CD4-positive, alpha-beta T cell (primary cell): Measurements from ENCODE around the gene CPVL. TPM values are rescaled to one million over a fixed set of nuclear protein-coding genes. Genes with fewer than 3 reads are reported as not detected.

Source experiments
- ATAC-seq: fragments of 200-7000 bp; cut with Tn5 transposase; one replicate; pipeline ENCODE4 v1.10.0; 2022; ENCODE audit warnings: mild to moderate bottlenecking; ENCODE audit not compliant: poor library complexity
- CTCF ChIA-PET: fragments of 350-600 bp; sonication (Branson Sonifier 250); formaldehyde crosslinking; loops from one replicate; lab custom pipeline; 2021; ENCODE audit warnings: antibody characterized with exemption, inconsistent platforms; lab: Charles Lee
- POLR2A ChIA-PET: fragments of 350-600 bp; sonication (Branson Sonifier 250); formaldehyde crosslinking; loops from one replicate; lab custom pipeline; 2021; ENCODE audit warnings: antibody characterized with exemption, inconsistent platforms; lab: Charles Lee
- DNase-seq, 14 experiments: peaks; one replicate each; pipeline ENCODE4 v3.0.0-alpha.2; 2013 to 2020; ENCODE audit warnings: mixed read lengths in 2 of 14
- H3K27ac ChIP-seq, 2 donors: one replicate each; pipeline versions ENCODE4 v1.5.1 to v1.7.0; 2013; ENCODE audit warnings: low read length in 2 of 2, low read depth in 1 of 2, mild to moderate bottlenecking in 1 of 2
- H3K27me3 ChIP-seq, 2 experiments: 1 replicate in 1 of 2; 2 replicates in 1 of 2; pipeline versions ENCODE4 v1.6.1 to v1.7.0; 2013; ENCODE audit warnings: low read length in 2 of 2, control low read depth in 1 of 2, mild to moderate bottlenecking in 1 of 2, moderate library complexity in 1 of 2; ENCODE audit not compliant: insufficient read depth in 2 of 2, control insufficient read depth in 1 of 2
- H3K36me3 ChIP-seq: one replicate; pipeline ENCODE4 v1.6.1; 2013; ENCODE audit warnings: low read length, control low read depth; ENCODE audit not compliant: insufficient read depth
- H3K4me1 ChIP-seq: one replicate; pipeline ENCODE4 v1.6.1; 2013; ENCODE audit warnings: low read length, control low read depth; ENCODE audit not compliant: insufficient read depth
- H3K4me3 ChIP-seq: one replicate; pipeline ENCODE4 v1.5.1; 2013; ENCODE audit warnings: mild to moderate bottlenecking, low read length, moderate library complexity
- H3K9me3 ChIP-seq, 2 experiments: 1 replicate in 1 of 2; 2 replicates in 1 of 2; pipeline versions ENCODE4 v1.6.1 to v1.7.0; 2013; ENCODE audit warnings: low read length in 2 of 2, mild to moderate bottlenecking in 2 of 2, control low read depth in 1 of 2, moderate library complexity in 1 of 2; ENCODE audit not compliant: control insufficient read depth in 1 of 2, insufficient read depth in 1 of 2
- H3K27ac Mint-ChIP-seq: one replicate; pipeline ENCODE4 v1.8.0; 2020; ENCODE audit warnings: mixed read lengths
- H3K27me3 Mint-ChIP-seq: one replicate; pipeline ENCODE4 v1.8.0; 2021; ENCODE audit warnings: mixed read lengths
- H3K36me3 Mint-ChIP-seq: one replicate; pipeline ENCODE4 v1.8.0; 2021; ENCODE audit warnings: low read depth, mixed read lengths
- H3K4me1 Mint-ChIP-seq: one replicate; pipeline ENCODE4 v1.8.0; 2021; ENCODE audit warnings: low read depth, mixed read lengths
- H3K4me3 Mint-ChIP-seq: one replicate; pipeline ENCODE4 v1.8.0; 2020; ENCODE audit warnings: mild to moderate bottlenecking, mixed read lengths
- H3K9me3 Mint-ChIP-seq: one replicate; pipeline ENCODE4 v1.8.0; 2020; ENCODE audit warnings: mixed read lengths
- CTCF ChIP-seq: fragments of 200-600 bp; IDR thresholded peaks from one replicate; pipeline ENCODE4 v1.8.0; 2022; ENCODE audit warnings: antibody characterized with exemption, mild to moderate bottlenecking
- intact Hi-C, 2 experiments: fragments of 100-400 bp; cut with DNase I in 1 of 2; cut with micrococcal nuclease in 1 of 2; formaldehyde crosslinking; loops; one replicate each; pipeline versions ENCODE4 v1.15.1 to v1.9.0; 2023 to 2025; cut with DNase I, micrococcal nuclease
- total RNA-seq, 174 experiments: library from RNA in 2 of 174; stranded (reverse) in 2 of 174; gene quantifications; one replicate each; pipeline ENCODE4 v1.2.3 and lab custom pipeline; 2021 to 2026

CPVL gene
- total RNA-seq, 2 experiments from 2014 or later, result 3.8 to 4.5 TPM

DNA sequence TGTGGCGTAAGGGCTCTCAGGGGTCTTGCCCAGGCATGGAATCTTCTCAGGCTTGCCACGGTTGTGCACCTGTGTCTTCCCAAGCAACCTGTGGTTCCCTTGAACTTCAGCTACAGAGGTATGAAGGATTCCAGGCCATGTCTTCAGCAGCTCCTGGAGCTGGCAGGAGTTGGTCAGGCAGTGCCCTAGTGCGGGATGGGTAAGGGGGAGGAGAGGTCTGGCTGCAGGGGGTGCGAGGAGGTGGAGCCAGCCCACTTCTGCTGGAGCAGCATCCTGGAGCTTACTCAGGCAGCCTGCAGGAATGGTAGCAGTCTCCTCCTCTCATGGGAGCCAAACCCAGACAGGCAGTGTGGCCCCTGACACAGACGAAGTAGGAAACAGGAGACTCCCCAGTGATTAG, 184.4 kb downstream of the CPVL start:
- no peak for DNase-seq
- Histone ChIP-seq H3K9me3 (peaks cover 0 to 7% of the 10 kb centered on the region in 2 experiments), H3K27me3 (peaks cover 14 to 32% of the 10 kb centered on the region in 2 experiments), H3K4me3 (no peak overlapping the region), H3K36me3 (no peaks in the 10 kb centered on the region), H3K27ac (no peak overlapping the region), H3K4me1 (peaks cover 10% of the 10 kb centered on the region)
- ChIA-PET CTCF (interaction anchor here (1.0 to 1.7 kb wide), 2 partner anchors 40 to 56 kb away, joined by 3 to 4 read pairs; no protein-coding TSS in a partner anchor), POLR2A (no interaction called here)
- Mint-ChIP-seq H3K36me3 (no peaks in the 10 kb centered on the region), H3K27me3 (peaks cover 45% of the 10 kb centered on the region), H3K4me3 (no peak overlapping the region), H3K27ac (no peak overlapping the region), H3K9me3 (no peaks in the 10 kb centered on the region), H3K4me1 (peaks cover 8% of the 10 kb centered on the region)
- no peak for ATAC-seq
- intact Hi-C loops, result no loop called here
- TF ChIP-seq CTCF, result no peak

DNA sequence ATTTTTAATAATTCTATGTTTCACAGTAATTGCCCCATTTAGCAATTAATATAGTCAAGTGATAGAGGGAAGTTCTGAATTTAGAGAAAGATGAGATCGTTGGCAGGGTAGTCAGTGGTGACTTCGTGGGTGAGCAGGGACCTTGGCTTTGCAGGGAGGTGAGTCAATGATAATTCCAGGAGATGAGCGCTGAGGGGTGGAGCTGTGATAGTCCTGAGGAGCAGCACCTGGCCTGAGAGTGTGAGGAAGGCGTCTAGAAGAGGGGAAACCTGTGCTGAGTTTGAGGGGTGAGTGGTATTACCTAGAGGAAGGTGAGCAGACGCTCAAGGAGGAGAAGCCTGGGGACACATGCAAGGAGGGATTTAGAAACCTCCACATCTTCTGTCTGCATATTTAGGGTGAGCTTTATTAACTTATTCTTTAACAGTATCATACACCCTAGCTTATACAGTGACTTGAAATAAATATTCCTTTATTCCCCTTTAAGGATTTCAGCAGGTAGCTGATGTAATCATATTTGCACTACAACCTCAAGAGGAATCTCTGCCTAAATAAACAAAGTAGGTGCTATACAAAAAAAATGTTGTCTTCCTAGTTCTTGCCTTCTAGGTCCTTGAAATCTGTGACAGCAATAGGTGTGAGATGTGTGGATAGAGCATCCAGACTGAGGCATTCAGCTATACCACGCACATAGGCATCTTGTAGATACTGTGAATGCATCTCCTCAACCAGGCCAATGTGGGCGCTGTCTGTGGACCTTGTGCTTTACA, 186.1 kb downstream of the CPVL start:
- no peak for TF ChIP-seq CTCF
- Histone ChIP-seq H3K27ac (no peak overlapping the region), H3K27me3 (peaks cover 23 to 43% of the 10 kb centered on the region in 2 experiments), H3K4me1 (peaks cover 25% of the 10 kb centered on the region), H3K4me3 (no peak overlapping the region), H3K36me3 (no peaks in the 10 kb centered on the region), H3K9me3 (peaks cover 0 to 20% of the 10 kb centered on the region in 2 experiments)
- POLR2A ChIA-PET, result no interaction called here
- CTCF ChIA-PET, result no interaction called here
- no peak for ATAC-seq
- H3K27me3 Mint-ChIP-seq, result peaks cover 48% of the 10 kb centered on the region
- no peak for DNase-seq
- intact Hi-C loops, result no loop called here
- H3K27ac Mint-ChIP-seq, result no peak overlapping the region
- H3K4me1 Mint-ChIP-seq, result peaks cover 9% of the 10 kb centered on the region
- H3K36me3 Mint-ChIP-seq, result no peaks in the 10 kb centered on the region
- H3K9me3 Mint-ChIP-seq, result no peaks in the 10 kb centered on the region
- no peak overlapping the region for H3K4me3 Mint-ChIP-seq

DNA sequence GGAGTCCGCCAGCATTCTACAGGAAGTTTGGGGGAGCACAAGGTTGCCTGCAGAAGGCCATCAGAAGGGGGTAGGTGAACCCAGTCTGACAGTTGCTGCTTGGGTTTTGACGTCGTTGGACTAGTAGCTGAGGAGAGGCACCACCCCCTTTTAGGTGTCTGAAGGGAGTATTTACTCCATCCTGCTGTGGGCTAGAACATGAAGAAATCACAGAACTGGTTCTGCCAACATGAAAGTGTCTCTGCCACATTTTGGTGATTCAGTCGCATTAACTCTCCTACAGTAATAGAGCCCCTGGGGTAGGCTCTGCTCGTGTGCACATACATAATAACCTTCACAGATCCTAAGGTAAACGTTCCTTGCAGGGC, 187.4 kb downstream of the CPVL start:
- H3K4me1 Mint-ChIP-seq, result peaks cover 9% of the 10 kb centered on the region
- no peak overlapping the region for H3K27ac Mint-ChIP-seq
- no peaks in the 10 kb centered on the region for H3K36me3 ChIP-seq
- H3K9me3 ChIP-seq, result peaks cover 0 to 22% of the 10 kb centered on the region in 2 experiments
- H3K36me3 Mint-ChIP-seq, result no peaks in the 10 kb centered on the region
- peaks cover 32 to 53% of the 10 kb centered on the region in 2 experiments for H3K27me3 ChIP-seq
- ChIA-PET CTCF (no interaction called here), POLR2A (interaction anchor here (0.6 kb wide), 1 partner anchor 81 kb away, joined by 5 read pairs; no protein-coding TSS in a partner anchor)
- H3K4me3 Mint-ChIP-seq, result peak overlapping the region; percentile 27
- peaks cover 60% of the 10 kb centered on the region for H3K27me3 Mint-ChIP-seq
- H3K4me3 ChIP-seq, result no peak overlapping the region
- intact Hi-C loops, result no loop called here
- no peak overlapping the region for H3K27ac ChIP-seq
- H3K4me1 ChIP-seq, result peaks cover 26% of the 10 kb centered on the region
- no peaks in the 10 kb centered on the region for H3K9me3 Mint-ChIP-seq
- ATAC-seq (no peak), DNase-seq (no peak)
- no peak for TF ChIP-seq CTCF
